Activated B cell treated with CpG ODN at 0.5 μM for 24 hours (primary cell): ENCODE measurements around the gene NIFK. TPM values are rescaled to one million over a fixed set of nuclear protein-coding genes. Genes with fewer than 3 reads are reported as not detected.
"Not testable (repeated sequence)": the region's sequence is repeated elsewhere in the genome, so short reads cannot be mapped to it uniquely, and the experiment has no call there.

Experiments
- ATAC-seq: fragments of 200-7000 bp; cut with Tn5 transposase; one replicate; pipeline ENCODE4 v1.10.0; 2021; ENCODE audit warnings: low read depth, mild to moderate bottlenecking, moderate library complexity
- CTCF ChIA-PET: fragments of 350-600 bp; sonication (Branson Sonifier 250); formaldehyde crosslinking; loops from one replicate; lab custom pipeline; 2021; ENCODE audit warnings: antibody characterized with exemption; lab: Charles Lee
- POLR2A ChIA-PET: fragments of 350-600 bp; sonication (Branson Sonifier 250); formaldehyde crosslinking; loops from one replicate; lab custom pipeline; 2021; ENCODE audit warnings: antibody characterized with exemption; lab: Charles Lee
- DNase-seq: peaks from one replicate; pipeline ENCODE4 v3.0.0; 2022
- H3K27ac Mint-ChIP-seq: one replicate; pipeline ENCODE4 v1.8.0; 2020; ENCODE audit warnings: mixed read lengths
- H3K27me3 Mint-ChIP-seq: one replicate; pipeline ENCODE4 v1.8.0; 2021; ENCODE audit warnings: mixed read lengths
- H3K36me3 Mint-ChIP-seq: one replicate; pipeline ENCODE4 v1.8.0; 2021; ENCODE audit warnings: low read depth, mixed read lengths
- H3K4me1 Mint-ChIP-seq: one replicate; pipeline ENCODE4 v1.8.0; 2021; ENCODE audit warnings: mixed read lengths
- H3K4me3 Mint-ChIP-seq: one replicate; pipeline ENCODE4 v1.8.0; 2020; ENCODE audit warnings: mild to moderate bottlenecking, mixed read lengths
- H3K9me3 Mint-ChIP-seq: one replicate; pipeline ENCODE4 v1.8.0; 2020; ENCODE audit warnings: mixed read lengths
- CTCF ChIP-seq: fragments of 200-600 bp; IDR thresholded peaks from one replicate; pipeline ENCODE4 v1.8.0; 2022; ENCODE audit warnings: antibody characterized with exemption, mild to moderate bottlenecking
- intact Hi-C: fragments of 100-400 bp; cut with micrococcal nuclease; formaldehyde crosslinking; loops from one replicate; pipeline ENCODE4 v1.15.1; 2024
- total RNA-seq: library from RNA; stranded (reverse); gene quantifications from 2 replicates; pipeline ENCODE4 v1.2.3, GENCODE V29; 2022

The NIFK gene
- total RNA-seq, 1 donor from 2014 or later = 86.4 TPM

DNA sequence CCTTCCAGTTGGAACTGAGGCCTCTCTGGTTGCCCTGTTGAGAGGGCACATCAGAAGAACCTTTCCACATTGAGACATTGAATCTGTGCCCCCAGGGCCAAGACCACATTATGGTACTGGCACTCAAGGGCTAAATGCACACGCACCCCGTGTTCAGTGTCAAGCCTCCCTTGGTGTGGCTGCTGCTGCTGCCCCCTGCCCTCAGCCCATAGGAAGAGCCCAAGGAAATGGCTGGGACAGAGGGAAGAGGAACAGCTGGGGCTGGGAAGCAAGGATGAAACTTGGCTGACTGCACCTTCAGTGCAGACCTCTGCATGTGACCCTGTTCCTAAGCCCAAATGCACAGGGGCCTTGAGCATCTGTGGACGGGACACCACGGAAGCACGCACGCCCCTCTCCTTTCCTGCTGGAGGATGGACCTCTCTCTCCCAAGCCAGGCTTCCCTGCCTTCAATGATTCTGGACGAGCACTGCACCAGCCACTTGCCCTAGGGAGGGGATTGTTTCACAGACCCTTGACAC, 40.2 kb downstream of the NIFK start:
- Mint-ChIP-seq H3K27me3 (no peaks in the 10 kb centered on the region), H3K4me1 (peaks cover 12% of the 10 kb centered on the region), H3K36me3 (no peaks in the 10 kb centered on the region), H3K9me3 (no peaks in the 10 kb centered on the region), H3K27ac (no peak overlapping the region), H3K4me3 (no peak overlapping the region)
- intact Hi-C loops = no loop called here
- no peak for TF ChIP-seq CTCF
- ATAC-seq = no peak
- no peak for DNase-seq
- ChIA-PET POLR2A (no interaction called here), CTCF (no interaction called here)

GRCh38 chr2:121695171-121695451, 41.6 kb downstream of the NIFK start:
- Mint-ChIP-seq H3K27me3 (no peaks in the 10 kb centered on the region), H3K9me3 (no peaks in the 10 kb centered on the region), H3K36me3 (no peaks in the 10 kb centered on the region), H3K27ac (no peak overlapping the region), H3K4me1 (peaks cover 12% of the 10 kb centered on the region), H3K4me3 (no peak overlapping the region)
- intact Hi-C loops = no loop called here
- POLR2A ChIA-PET = interaction anchor here (0.6 kb wide), 2 partner anchors 41 to 138 kb away, joined by 3 to 8 read pairs; partner anchors contain the start of gene NIFK
- TF ChIP-seq CTCF = no peak
- ATAC-seq = no peak
- no peak for DNase-seq
- CTCF ChIA-PET = no interaction called here

DNA sequence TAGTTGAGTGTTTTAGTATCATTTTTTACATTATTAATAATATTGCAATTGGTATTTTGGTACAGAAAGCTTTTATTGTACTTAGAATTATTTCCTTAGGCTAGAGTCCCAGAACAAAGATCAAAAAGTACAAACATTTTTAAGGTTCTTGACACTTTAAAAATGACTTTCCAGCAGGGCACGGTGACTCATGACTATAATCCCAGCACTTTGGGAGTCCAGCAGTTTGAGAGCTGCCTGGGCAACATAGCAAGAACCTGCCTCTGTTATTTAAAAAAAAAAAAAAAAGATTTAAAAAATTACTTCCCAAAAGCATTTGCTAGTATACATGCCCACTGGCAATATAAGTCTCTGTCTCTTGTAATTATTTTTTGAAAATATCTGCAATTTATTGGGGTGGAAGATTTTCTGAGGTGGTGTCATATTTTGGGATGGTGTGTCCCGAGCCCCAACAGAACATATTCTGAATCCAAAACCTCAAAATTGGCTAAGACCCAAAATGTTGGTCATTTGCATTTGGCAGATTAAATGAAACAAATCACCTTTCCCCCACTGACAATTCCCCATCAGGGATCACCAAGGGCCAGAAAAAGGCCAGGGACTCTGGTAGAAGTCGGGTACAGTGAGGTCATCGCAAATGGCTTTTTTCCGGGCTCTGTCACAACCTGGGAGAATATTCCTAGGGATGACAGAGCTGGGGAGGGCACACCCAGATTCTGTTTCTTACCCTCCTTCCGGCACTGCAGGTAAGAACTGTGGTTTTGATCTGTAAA, 42.1 kb downstream of the NIFK start:
- CTCF ChIA-PET = no interaction called here
- ATAC-seq = no peak
- no peak for DNase-seq
- Mint-ChIP-seq H3K27ac (no peak overlapping the region), H3K4me3 (no peak overlapping the region), H3K4me1 (peaks cover 9% of the 10 kb centered on the region), H3K9me3 (no peaks in the 10 kb centered on the region), H3K36me3 (no peaks in the 10 kb centered on the region), H3K27me3 (no peaks in the 10 kb centered on the region)
- TF ChIP-seq CTCF = no peak
- POLR2A ChIA-PET = no interaction called here
- intact Hi-C loops = no loop called here

GRCh38 chr2:121690572-121690971, 46.1 kb downstream of the NIFK start:
- H3K4me1 Mint-ChIP-seq, H3K27me3 Mint-ChIP-seq, H3K27ac Mint-ChIP-seq, POLR2A ChIA-PET, intact Hi-C loops, CTCF ChIA-PET, H3K9me3 Mint-ChIP-seq, H3K36me3 Mint-ChIP-seq, H3K4me3 Mint-ChIP-seq, DNase-seq, ATAC-seq: not testable (repeated sequence)

DNA sequence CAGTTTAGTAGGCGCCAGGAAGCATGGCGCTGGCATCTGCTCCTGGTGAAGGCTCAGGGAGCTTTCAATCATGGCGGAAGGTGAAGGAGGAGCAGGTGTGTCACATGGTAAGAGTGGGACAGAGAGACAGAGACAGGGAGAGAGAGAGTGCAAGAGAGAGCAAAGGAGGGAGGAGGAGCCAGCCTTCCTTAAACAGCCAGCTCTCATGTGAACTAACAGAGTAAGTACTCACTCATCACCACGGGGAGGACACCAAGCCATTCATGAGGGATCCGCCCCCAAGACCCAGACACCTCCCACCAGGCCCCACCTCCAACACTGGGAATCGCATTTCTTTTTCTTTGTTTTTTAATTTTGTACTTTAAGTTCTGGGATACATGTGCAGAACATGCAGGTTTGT, 46.6 kb downstream of the NIFK start:
- ATAC-seq (no peak), DNase-seq (no peak)
- intact Hi-C loops = no loop called here
- H3K9me3 Mint-ChIP-seq = no peaks in the 10 kb centered on the region
- H3K27ac Mint-ChIP-seq = no peak overlapping the region
- CTCF ChIA-PET = no interaction called here
- no peaks in the 10 kb centered on the region for H3K27me3 Mint-ChIP-seq
- H3K4me1 Mint-ChIP-seq = peaks cover 2% of the 10 kb centered on the region
- no peak overlapping the region for H3K4me3 Mint-ChIP-seq
- POLR2A ChIA-PET = no interaction called here
- H3K36me3 Mint-ChIP-seq = no peaks in the 10 kb centered on the region
- TF ChIP-seq CTCF = no peak

GRCh38 chr2:121689356-121689755, 47.3 kb downstream of the NIFK start:
- no peak for TF ChIP-seq CTCF
- DNase-seq (no peak), ATAC-seq (no peak)
- H3K4me1 Mint-ChIP-seq = peaks cover 2% of the 10 kb centered on the region
- H3K4me3 Mint-ChIP-seq = no peak overlapping the region
- intact Hi-C loops = no loop called here
- CTCF ChIA-PET = no interaction called here
- POLR2A ChIA-PET = no interaction called here
- no peaks in the 10 kb centered on the region for H3K9me3 Mint-ChIP-seq
- H3K36me3 Mint-ChIP-seq = no peaks in the 10 kb centered on the region
- no peaks in the 10 kb centered on the region for H3K27me3 Mint-ChIP-seq
- no peak overlapping the region for H3K27ac Mint-ChIP-seq
